HG03095 (cell line): ENCODE data around the gene RAB44.

Experiments
- ATAC-seq: cut with Tn5 transposase; IDR thresholded peaks from one replicate; pipeline ENCODE4 v1.9.1; 2021; ENCODE audit warnings: moderate library complexity; ENCODE audit not compliant: unreplicated experiment

The RAB44 gene

GRCh38 chr6:36751833-36752186 is 54.2 kb downstream of the RAB44 start:
- no peak for ATAC-seq

- ATAC-seq = no peak
These were observed 54.7 kb downstream of the RAB44 start for GRCh38 chr6:36752187-36752885.

GRCh38 chr6:36752886-36753506 is 55.4 kb downstream of the RAB44 start:
- no peak for ATAC-seq

- no peak for ATAC-seq
These were observed 56.2 kb downstream of the RAB44 start for GRCh38 chr6:36753671-36754405.

GRCh38 chr6:36754582-36755434 is 57.2 kb downstream of the RAB44 start:
- ATAC-seq = no peak

- ATAC-seq = no peak
These were observed 58.1 kb downstream of the RAB44 start for GRCh38 chr6:36755435-36756348.

- no peak for ATAC-seq
These were observed 59.2 kb downstream of the RAB44 start for GRCh38 chr6:36756786-36757185.

GRCh38 chr6:36757206-36757605 is 59.6 kb downstream of the RAB44 start:
- ATAC-seq = no peak

- ATAC-seq = no peak
These were observed 60.4 kb downstream of the RAB44 start for GRCh38 chr6:36757943-36758508.

- no peak for ATAC-seq
These were observed 61.0 kb downstream of the RAB44 start for GRCh38 chr6:36758516-36759147.

- ATAC-seq = no peak
These were observed 61.6 kb downstream of the RAB44 start for GRCh38 chr6:36759148-36759759.

GRCh38 chr6:36760685-36761435 is 63.2 kb downstream of the RAB44 start:
- no peak for ATAC-seq

- ATAC-seq = no peak
These were observed 64.5 kb downstream of the RAB44 start for GRCh38 chr6:36762123-36762522.

- ATAC-seq = no peak
These were observed 67.6 kb downstream of the RAB44 start for GRCh38 chr6:36765190-36765589.

- peak; percentile 68 for ATAC-seq
These were observed 68.2 kb downstream of the RAB44 start for GRCh38 chr6:36765594-36766398.

- ATAC-seq = no peak
These were observed 68.8 kb downstream of the RAB44 start for GRCh38 chr6:36766399-36766945.

GRCh38 chr6:36769183-36769675 is 71.6 kb downstream of the RAB44 start:
- no peak for ATAC-seq
